Karpas-422 (cell line): Measurements from ENCODE around the gene AP2A1. TPM values are rescaled to one million over a fixed set of nuclear protein-coding genes. Genes with fewer than 3 reads are reported as not detected.
A peak's percentile ranks its signal among the peaks of the same experiment; 100 is the strongest.

ENCODE experiments used
- DNase-seq: peaks from one replicate; pipeline ENCODE4 v3.0.0-alpha.2; 2015
- H2AFZ ChIP-seq: fragments of 200-600 bp; sonication (generic); 2 replicates; pipeline ENCODE4 v1.6.1; 2014; ENCODE audit warnings: antibody characterized with exemption, low read length, mixed read lengths
- H3K27ac ChIP-seq: fragments of 200-600 bp; sonication (generic); 2 replicates; pipeline ENCODE4 v1.5.1; 2014; ENCODE audit warnings: mild to moderate bottlenecking, low read length, moderate library complexity
- H3K27me3 ChIP-seq: fragments of 200-600 bp; sonication (generic); 2 replicates; pipeline ENCODE4 v1.6.1; 2014; ENCODE audit warnings: low read length, mixed read lengths
- H3K36me3 ChIP-seq: fragments of 200-600 bp; sonication (generic); 2 replicates; pipeline ENCODE4 v1.6.1; 2014; ENCODE audit warnings: low read length, mixed read lengths; ENCODE audit not compliant: insufficient read depth
- H3K4me1 ChIP-seq: fragments of 200-600 bp; sonication (generic); 2 replicates; pipeline ENCODE4 v1.6.1; 2014; ENCODE audit warnings: mild to moderate bottlenecking, low read length, mixed read lengths
- H3K4me2 ChIP-seq: fragments of 200-600 bp; sonication (generic); 2 replicates; pipeline ENCODE4 v1.6.1; 2014; ENCODE audit warnings: low read length, low read depth, mild to moderate bottlenecking; ENCODE audit not compliant: poor library complexity, severe bottlenecking
- H3K4me3 ChIP-seq: fragments of 200-600 bp; sonication (generic); 2 replicates; pipeline ENCODE4 v1.5.1; 2014; ENCODE audit warnings: mild to moderate bottlenecking, antibody characterized with exemption, low read length, mixed read lengths
- H3K79me2 ChIP-seq: fragments of 200-600 bp; sonication (generic); 2 replicates; pipeline ENCODE4 v1.6.1; 2014; ENCODE audit warnings: mild to moderate bottlenecking, low read length, mixed read lengths
- H3K9ac ChIP-seq: fragments of 200-600 bp; sonication (generic); 2 replicates; pipeline ENCODE4 v1.6.0; 2014; ENCODE audit warnings: low read length
- H3K9me2 ChIP-seq: fragments of 200-600 bp; sonication (generic), shearing (Covaris generic); replicated peaks from 2 replicates; pipeline ENCODE4 v1.6.0; 2014; ENCODE audit warnings: mild to moderate bottlenecking, low read length, moderate library complexity; ENCODE audit not compliant: insufficient read depth
- H3K9me3 ChIP-seq: fragments of 300-700, 200-600 bp; sonication (generic); 2 replicates; pipeline ENCODE4 v1.6.1; 2014; ENCODE audit warnings: low read length, mixed read lengths
- H4K20me1 ChIP-seq: fragments of 200-600 bp; sonication (generic); 2 replicates; pipeline ENCODE4 v1.6.1; 2014; ENCODE audit warnings: mild to moderate bottlenecking, antibody characterized with exemption, low read length, low read depth; ENCODE audit not compliant: insufficient read depth
- total RNA-seq: library from RNA; depleted of rRNA; stranded (reverse); fragments of >200 nt; shearing (Covaris generic); gene quantifications from 2 replicates; pipeline ENCODE4 v1.2.3, GENCODE V29; 2014; ENCODE audit warnings: low replicate concordance

Gene AP2A1
- total RNA-seq, 1 experiment from 2014 or later: 32.4 TPM

- peak overlapping the region; percentile 85; the same call in 1 of the 2 replicates for H3K9ac ChIP-seq
- H3K9me2 ChIP-seq: no peaks in the 10 kb centered on the region
- no peaks in the 10 kb centered on the region; the same call in 1 of the 2 replicates for H3K9me3 ChIP-seq
- H3K4me1 ChIP-seq: peaks cover 30% of the 10 kb centered on the region
- H3K4me2 ChIP-seq: peak overlapping the region; percentile 92
- peaks cover 29% of the 10 kb centered on the region for H3K79me2 ChIP-seq
- peaks cover 35% of the 10 kb centered on the region for H4K20me1 ChIP-seq
- no peak overlapping the region for H3K27ac ChIP-seq
- DNase-seq: no peak
- H3K4me3 ChIP-seq: peak overlapping the region; percentile 72
- peaks cover 3% of the 10 kb centered on the region; the same call in 1 of the 2 replicates for H3K36me3 ChIP-seq
- no peak overlapping the region; the same call in 1 of the 2 replicates for H2AFZ ChIP-seq
- no peaks in the 10 kb centered on the region for H3K27me3 ChIP-seq
These were observed 83.4 kb downstream of the AP2A1 start for GRCh38 chr19:49850221-49850486.

GRCh38 chr19:49850487-49851342, 83.9 kb downstream of the AP2A1 start, which contains the start of gene PTOV1:
Gene PTOV1, plus strand, starts transcription at chr19:49851159.
- H3K9me2 ChIP-seq: no peaks in the 10 kb centered on the region
- no peaks in the 10 kb centered on the region for H3K27me3 ChIP-seq
- H3K4me1 ChIP-seq: peaks cover 30% of the 10 kb centered on the region
- DNase-seq: peak; percentile 98
- H3K4me3 ChIP-seq: peak within 1 kb of the TSS; percentile 72
- no peaks in the 10 kb centered on the region; the same call in 1 of the 2 replicates for H3K9me3 ChIP-seq
- H3K9ac ChIP-seq: peak within 1 kb of the TSS; percentile 85
- H4K20me1 ChIP-seq: peaks cover 40% of the 10 kb centered on the region
- peak within 1 kb of the TSS; percentile 87; the same call in 1 of the 2 replicates for H2AFZ ChIP-seq
- H3K36me3 ChIP-seq: peaks cover 3% of the 10 kb centered on the region
- peak within 1 kb of the TSS; percentile 70 for H3K27ac ChIP-seq
- peaks cover 29% of the 10 kb centered on the region for H3K79me2 ChIP-seq
- H3K4me2 ChIP-seq: peak within 1 kb of the TSS; percentile 92

GRCh38 chr19:49851456-49852259, 84.9 kb downstream of the AP2A1 start:
- H3K4me1 ChIP-seq: peaks cover 30% of the 10 kb centered on the region
- peak overlapping the region; percentile 85 for H3K9ac ChIP-seq
- no peaks in the 10 kb centered on the region for H3K9me2 ChIP-seq
- H3K4me2 ChIP-seq: peak overlapping the region; percentile 92
- DNase-seq: peak; percentile 86
- peak overlapping the region; percentile 70; the same call in 1 of the 2 replicates for H3K27ac ChIP-seq
- H3K27me3 ChIP-seq: no peaks in the 10 kb centered on the region
- H3K36me3 ChIP-seq: peaks cover 8% of the 10 kb centered on the region
- H4K20me1 ChIP-seq: peaks cover 50% of the 10 kb centered on the region
- no peaks in the 10 kb centered on the region; the same call in 1 of the 2 replicates for H3K9me3 ChIP-seq
- no peak overlapping the region for H2AFZ ChIP-seq
- H3K4me3 ChIP-seq: peak overlapping the region; percentile 72
- peaks cover 29% of the 10 kb centered on the region for H3K79me2 ChIP-seq

- Histone ChIP-seq H3K27ac (no peak overlapping the region), H2AFZ (no peak overlapping the region), H3K36me3 (peaks cover 16% of the 10 kb centered on the region), H4K20me1 (peaks cover 50% of the 10 kb centered on the region), H3K9me3 (no peaks in the 10 kb centered on the region; the same call in 1 of the 2 replicates), H3K4me3 (peak overlapping the region; percentile 72), H3K9ac (peak overlapping the region; percentile 85), H3K27me3 (no peaks in the 10 kb centered on the region), H3K4me1 (peaks cover 30% of the 10 kb centered on the region), H3K4me2 (peak overlapping the region; percentile 81), H3K79me2 (peaks cover 29% of the 10 kb centered on the region), H3K9me2 (no peaks in the 10 kb centered on the region)
- peak; percentile 57 for DNase-seq
These were observed 85.9 kb downstream of the AP2A1 start for GRCh38 chr19:49852631-49853126.

GRCh38 chr19:49853852-49854377, 87.1 kb downstream of the AP2A1 start:
- Histone ChIP-seq H3K27ac (no peak overlapping the region), H3K4me2 (no peak overlapping the region), H3K27me3 (no peaks in the 10 kb centered on the region), H3K36me3 (peaks cover 28% of the 10 kb centered on the region), H3K9me3 (no peaks in the 10 kb centered on the region; the same call in 1 of the 2 replicates), H4K20me1 (peaks cover 50% of the 10 kb centered on the region), H3K4me1 (peaks cover 30% of the 10 kb centered on the region), H3K4me3 (no peak overlapping the region), H3K9me2 (no peaks in the 10 kb centered on the region), H2AFZ (no peak overlapping the region), H3K79me2 (peaks cover 29% of the 10 kb centered on the region), H3K9ac (no peak overlapping the region; the same call in none of the 2 replicates)
- DNase-seq: no peak

GRCh38 chr19:49854378-49855263, 87.8 kb downstream of the AP2A1 start:
- Histone ChIP-seq H3K9me3 (no peaks in the 10 kb centered on the region), H3K4me1 (peaks cover 30% of the 10 kb centered on the region), H2AFZ (no peak overlapping the region), H3K27ac (no peak overlapping the region), H3K9ac (no peak overlapping the region), H3K36me3 (peaks cover 29% of the 10 kb centered on the region), H3K4me2 (no peak overlapping the region), H4K20me1 (peaks cover 50% of the 10 kb centered on the region), H3K79me2 (peaks cover 29% of the 10 kb centered on the region), H3K4me3 (no peak overlapping the region), H3K27me3 (no peaks in the 10 kb centered on the region), H3K9me2 (no peaks in the 10 kb centered on the region)
- DNase-seq: no peak

GRCh38 chr19:49855277-49855675, 88.5 kb downstream of the AP2A1 start:
- Histone ChIP-seq H3K9me2 (no peaks in the 10 kb centered on the region), H4K20me1 (peaks cover 45% of the 10 kb centered on the region), H3K27ac (no peak overlapping the region), H3K36me3 (peaks cover 29% of the 10 kb centered on the region; the same call in 1 of the 2 replicates), H3K4me2 (no peak overlapping the region), H3K79me2 (peaks cover 29% of the 10 kb centered on the region), H3K4me3 (no peak overlapping the region), H3K9me3 (no peaks in the 10 kb centered on the region), H3K9ac (no peak overlapping the region), H2AFZ (no peak overlapping the region), H3K27me3 (no peaks in the 10 kb centered on the region), H3K4me1 (peaks cover 26% of the 10 kb centered on the region)
- peak; percentile 70 for DNase-seq
